NCI-H226 (cell line): ENCODE data around the gene ACP2.
"Not testable (repeated sequence)": the region's sequence is repeated elsewhere in the genome, so short reads cannot be mapped to it uniquely, and the experiment has no call there.

Experiments used
- DNase-seq: peaks from one replicate; pipeline ENCODE4 v3.0.0-alpha.2; 2015

Gene ACP2

DNA sequence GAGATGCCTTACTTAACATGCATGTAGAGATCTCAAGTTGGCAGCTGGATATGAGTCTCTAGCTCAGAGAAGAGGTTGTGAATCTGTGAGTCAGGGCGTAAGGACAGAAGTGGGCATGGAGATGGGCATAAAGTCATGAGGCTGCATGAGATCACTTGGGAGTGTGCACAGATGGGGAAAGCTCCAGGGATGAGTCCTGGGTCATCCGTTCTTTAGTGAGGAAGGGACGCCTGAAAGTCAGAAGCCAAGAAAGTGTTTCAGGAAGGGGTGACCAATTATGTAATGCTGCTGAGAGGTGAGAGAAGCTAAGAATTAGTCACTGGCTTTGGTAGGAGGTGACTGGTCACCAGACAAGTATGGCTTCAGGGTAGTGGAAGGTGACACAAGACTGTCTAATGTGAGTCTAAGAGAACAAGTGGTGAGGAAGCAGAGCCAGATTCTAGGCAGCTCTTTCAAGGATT is 6.7 kb downstream of the ACP2 start:
- no peak for DNase-seq

DNA sequence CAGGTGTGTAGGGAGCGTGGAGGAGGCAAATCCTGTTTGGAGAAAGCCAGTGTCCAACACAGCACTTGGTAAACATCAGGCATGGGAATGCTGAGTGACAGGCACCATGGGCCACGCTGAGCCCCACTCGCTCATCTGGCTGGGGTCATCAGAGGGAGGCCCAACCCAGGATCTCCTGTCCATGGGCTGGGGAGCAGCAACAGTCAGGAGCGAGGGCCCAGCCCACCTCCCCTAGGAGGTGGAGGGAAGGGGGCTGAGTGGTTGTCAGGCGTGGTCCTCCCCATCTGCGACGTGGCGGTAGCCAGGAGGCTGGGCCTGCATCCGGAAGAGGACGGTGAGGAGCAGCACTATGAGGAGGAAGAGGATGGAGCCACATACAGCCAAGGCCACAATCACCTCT is 8.8 kb downstream of the ACP2 start:
- DNase-seq = no peak

DNA sequence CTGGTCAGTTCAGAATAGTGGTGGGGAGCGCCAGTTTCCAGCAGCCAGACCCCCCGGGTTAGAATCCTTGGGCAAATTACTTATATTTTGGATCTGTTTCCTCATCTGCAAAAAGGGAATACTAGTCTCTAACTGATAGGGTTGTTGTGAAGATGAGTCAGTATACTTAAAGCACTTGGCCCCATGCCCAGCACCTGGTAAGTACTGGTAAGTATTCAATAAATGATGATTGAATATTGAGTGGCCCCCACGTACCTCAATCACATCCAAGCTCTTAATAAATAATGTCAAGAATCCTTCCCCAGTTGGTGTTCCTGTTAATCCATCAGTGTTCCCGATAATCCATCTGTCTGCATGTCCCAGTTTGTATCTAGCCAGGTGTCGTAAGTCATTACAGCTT is 12.1 kb downstream of the ACP2 start:
- DNase-seq = no peak

DNA sequence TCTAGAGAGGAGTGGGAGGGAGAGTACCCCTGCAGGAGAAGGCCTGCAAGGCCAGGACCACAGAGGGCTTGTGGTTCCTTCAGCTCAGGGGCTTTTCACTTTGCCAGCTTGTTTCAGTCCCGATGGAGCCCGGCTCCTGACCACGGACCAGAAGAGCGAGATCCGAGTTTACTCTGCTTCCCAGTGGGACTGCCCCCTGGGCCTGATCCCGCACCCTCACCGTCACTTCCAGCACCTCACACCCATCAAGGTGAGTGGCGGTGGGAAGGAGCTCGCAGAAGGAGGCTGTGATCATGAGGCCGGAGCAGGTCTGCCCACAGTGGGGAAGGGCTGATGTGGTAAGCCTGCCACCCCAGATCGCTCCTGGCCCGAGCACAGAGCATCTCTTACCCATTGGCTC is 13.5 kb downstream of the ACP2 start:
- no peak for DNase-seq

GRCh38 chr11:47234669-47235100 is 13.9 kb downstream of the ACP2 start:
- DNase-seq = no peak

- DNase-seq = no peak
Measured at GRCh38 chr11:47233989-47234668, 14.5 kb downstream of the ACP2 start.

DNA sequence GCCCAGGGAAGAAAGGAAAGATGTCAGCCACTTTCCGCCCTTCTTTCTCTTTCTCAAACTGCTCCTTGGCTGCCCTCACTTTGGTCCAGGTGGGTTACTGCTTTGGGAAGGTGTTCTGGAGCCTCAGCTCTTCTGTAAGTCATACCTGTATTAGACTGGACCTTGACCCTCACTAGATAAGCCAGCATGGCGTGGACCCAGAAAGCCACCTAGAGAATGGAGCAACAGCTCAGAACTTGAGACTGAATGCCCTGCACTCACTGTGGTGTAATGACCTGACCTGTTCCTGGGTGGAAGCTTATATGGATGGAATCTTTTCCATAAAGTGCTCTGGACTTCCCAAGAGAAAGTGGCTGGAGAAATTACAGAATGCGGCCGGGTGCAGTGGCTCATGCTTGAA is 15.6 kb downstream of the ACP2 start:
- DNase-seq = no peak

GRCh38 chr11:47229161-47229560 is 19.5 kb downstream of the ACP2 start:
- DNase-seq = no peak

GRCh38 chr11:47225552-47226400 is 22.8 kb downstream of the ACP2 start:
- no peak for DNase-seq

- no peak for DNase-seq
Measured at GRCh38 chr11:47222696-47223095, 25.9 kb downstream of the ACP2 start.

GRCh38 chr11:47220401-47220821 is 28.2 kb downstream of the ACP2 start:
- DNase-seq = no peak

DNA sequence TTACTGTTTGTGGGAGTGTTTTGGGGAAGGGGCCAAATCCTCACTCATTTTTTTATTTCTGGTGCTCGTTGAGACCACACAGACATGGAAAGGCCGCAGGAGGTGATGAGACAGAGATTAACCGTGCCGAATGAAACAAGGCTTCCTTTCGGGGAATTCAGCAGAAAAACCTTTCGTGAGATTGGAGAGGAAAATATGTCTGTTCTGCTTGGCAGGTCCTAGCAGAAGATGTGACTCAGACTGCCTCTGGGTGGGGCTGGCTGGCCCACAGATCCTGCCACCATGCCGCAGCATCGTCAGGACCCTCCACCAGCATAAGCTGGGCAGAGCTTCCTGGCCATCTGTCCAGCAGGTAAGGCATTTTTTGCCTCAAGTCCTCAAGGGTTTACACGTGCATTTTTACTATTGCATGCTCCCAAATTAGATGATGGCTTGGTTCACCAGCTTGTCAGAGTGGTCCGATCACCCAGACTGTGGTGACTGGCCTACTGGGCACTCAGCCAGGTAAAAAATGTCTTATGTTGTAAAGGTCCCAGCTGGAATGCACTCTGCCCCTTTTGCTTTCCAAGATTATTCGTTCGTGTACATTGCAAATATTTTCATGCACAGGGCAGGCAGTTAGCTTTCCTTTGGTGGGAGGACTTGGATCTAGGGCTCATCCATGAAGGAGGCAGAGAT is 32.4 kb downstream of the ACP2 start:
- peak; percentile 77 for DNase-seq

- DNase-seq = no peak
Measured at GRCh38 chr11:47215366-47215910, 33.2 kb downstream of the ACP2 start.

DNA sequence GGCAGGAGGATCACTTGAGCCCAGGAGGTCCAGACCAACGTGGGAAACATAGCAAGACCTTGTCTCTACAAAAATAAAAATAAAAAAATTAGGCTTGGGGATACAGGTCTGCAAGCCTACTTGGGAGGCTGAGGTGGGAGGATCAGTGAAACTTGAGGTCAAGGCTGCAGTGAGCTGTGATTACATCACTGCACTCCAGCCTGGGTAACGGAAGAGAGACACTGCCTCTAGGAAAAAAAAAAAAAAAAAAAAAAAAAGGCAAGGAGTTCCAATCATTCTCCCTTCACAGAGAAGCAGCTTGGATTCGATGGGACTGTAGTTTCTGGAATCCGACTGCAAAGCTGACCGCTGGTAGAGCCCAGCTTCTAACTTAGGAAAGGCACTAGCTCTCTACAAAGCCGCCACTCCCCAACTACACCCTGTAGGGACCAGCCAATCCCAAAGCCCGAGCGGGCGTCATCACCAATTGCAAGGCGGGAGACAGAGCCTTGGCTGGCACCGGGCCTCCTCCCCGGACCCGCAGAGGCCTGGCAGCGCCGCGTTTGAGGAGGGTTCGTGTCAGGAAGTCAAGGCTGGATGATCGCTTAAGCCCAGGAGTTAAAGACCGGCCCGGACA is 34.6 kb downstream of the ACP2 start:
- DNase-seq = peak; percentile 96

GRCh38 chr11:47212938-47213337 is 35.7 kb downstream of the ACP2 start:
- no peak for DNase-seq

GRCh38 chr11:47208628-47209027 is 40.0 kb downstream of the ACP2 start:
- DNase-seq = no peak

GRCh38 chr11:47208008-47208552 is 40.5 kb downstream of the ACP2 start:
- not testable (repeated sequence) for DNase-seq

GRCh38 chr11:47207459-47207858 is 41.2 kb downstream of the ACP2 start:
- no peak for DNase-seq

DNA sequence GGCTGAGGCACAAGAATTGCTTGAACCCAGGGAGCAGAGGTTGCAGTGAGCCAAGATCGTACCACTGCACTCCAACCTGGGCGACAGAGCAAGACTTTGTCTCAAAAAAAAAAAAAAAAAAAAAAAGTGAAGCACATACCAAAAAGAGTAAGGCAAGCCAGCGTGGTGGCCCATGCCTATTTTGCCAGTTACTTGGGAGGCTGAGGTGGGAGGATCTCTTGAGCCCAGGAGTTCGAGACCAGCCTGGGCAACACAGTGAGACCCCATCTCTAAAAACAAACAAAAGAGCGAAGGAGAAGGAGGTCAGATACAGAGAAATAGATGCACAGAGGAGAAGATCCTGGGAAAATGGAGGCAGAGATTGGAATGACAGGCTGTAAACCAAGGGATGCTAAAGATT is 42.0 kb downstream of the ACP2 start:
- DNase-seq = not testable (repeated sequence)

DNA sequence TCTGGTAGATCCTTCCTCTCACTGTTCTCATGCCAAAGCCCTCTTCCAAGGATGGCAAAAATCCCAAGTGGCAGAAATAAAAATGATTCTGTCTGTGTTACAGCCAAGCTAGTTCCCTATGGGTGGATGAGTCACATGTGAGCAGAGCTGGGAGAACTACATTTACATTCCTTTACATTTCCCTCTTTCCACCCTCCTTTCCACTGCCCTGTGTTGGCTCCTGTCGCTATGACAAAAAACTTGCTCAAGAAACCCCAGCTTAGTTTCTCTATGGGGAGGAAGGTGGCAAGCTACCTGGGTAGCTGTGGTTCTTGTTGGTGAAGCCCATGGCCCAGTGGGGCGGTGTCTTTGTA is 44.0 kb downstream of the ACP2 start:
- DNase-seq = peak; percentile 82

DNA sequence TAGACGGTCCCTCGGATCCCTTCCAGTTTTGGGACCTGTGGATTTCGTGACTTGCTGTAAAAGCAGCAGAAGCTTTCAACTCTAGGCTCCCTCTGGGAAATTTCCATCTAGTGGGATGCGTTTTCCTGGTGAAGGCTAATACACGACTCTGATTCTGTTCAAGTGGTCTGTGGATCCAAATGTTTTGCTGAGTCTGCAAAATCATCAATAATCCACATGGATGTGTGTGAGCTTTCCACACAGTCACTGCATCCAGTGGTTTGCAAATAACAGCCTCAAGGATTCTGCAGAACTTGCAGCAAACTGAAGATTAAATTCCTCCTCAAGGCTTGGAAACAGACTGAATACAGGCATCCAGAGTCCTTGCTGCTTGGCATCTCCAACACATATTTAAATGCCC is 46.0 kb downstream of the ACP2 start:
- no peak for DNase-seq

- no peak for DNase-seq
Measured at GRCh38 chr11:47201015-47201414, 47.6 kb downstream of the ACP2 start.

DNA sequence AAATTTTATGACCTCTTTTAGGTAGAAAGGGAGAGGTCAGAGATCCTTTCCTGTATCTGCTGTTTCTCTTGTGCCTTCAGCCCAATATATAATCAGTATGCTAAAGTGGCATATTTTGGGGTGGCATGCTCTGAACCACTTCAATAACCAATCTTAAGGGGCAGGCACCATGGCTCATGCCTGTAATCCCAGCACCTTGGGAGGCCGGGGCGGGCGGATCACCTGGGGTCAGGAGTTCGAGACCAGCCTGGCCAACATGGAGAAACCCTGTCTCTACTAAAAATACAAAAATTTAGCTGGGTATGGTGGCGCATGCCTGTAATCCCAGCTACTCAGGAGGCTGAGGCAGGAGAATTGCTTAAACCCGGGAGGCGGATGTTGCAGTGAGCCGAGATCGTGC is 50.5 kb downstream of the ACP2 start:
- DNase-seq = not testable (repeated sequence)
